SK-N-SH (cell line): ENCODE results near the gene UTF1. TPM values are rescaled to one million over a fixed set of nuclear protein-coding genes. Genes with fewer than 3 reads are reported as not detected.

Experiments
- CTCF ChIA-PET: fragments of 300-600, 350-600 bp; formaldehyde crosslinking; extraction: SDS; loops from one replicate; lab custom pipeline; 2021; lab: Yijun Ruan, JAX
- POLR2A ChIA-PET: fragments of 350-600 bp; sonication (Branson Sonifier 250); formaldehyde crosslinking; extraction: SDS; loops from one replicate; lab custom pipeline; 2020; ENCODE audit warnings: antibody characterized with exemption, inconsistent platforms; lab: Yijun Ruan, JAX
- DNase-seq: peaks from one replicate; pipeline ENCODE4 v3.0.0; 2012
- H2AFZ ChIP-seq: fragments of 200-600 bp; sonication (generic); 2 replicates; pipeline ENCODE4 v1.8.1; 2016; ENCODE audit warnings: antibody characterized with exemption, mild to moderate bottlenecking, low read depth
- H3F3A ChIP-seq: fragments of 200-600 bp; sonication (generic); replicated peaks from 2 replicates; pipeline ENCODE3; 2016; ENCODE audit warnings: antibody characterized with exemption, mild to moderate bottlenecking; ENCODE audit not compliant: insufficient read depth
- H3K27ac ChIP-seq, 2 experiments: fragments of 200-500 bp in 1 of 2; fragments of 200-600 bp in 1 of 2; sonication (Bioruptor generic) in 1 of 2; sonication (generic), shearing (Covaris generic) in 1 of 2; 2 replicates each; pipeline versions ENCODE4 v1.5.1 to v1.6.1; 2014 to 2016; ENCODE audit warnings: low read depth in 2 of 2, inconsistent platforms in 1 of 2, low read length in 1 of 2, mild to moderate bottlenecking in 1 of 2, mixed read lengths in 1 of 2
- H3K27me3 ChIP-seq: fragments of 200-600 bp; sonication (generic), shearing (Covaris generic); 2 replicates; pipeline ENCODE4 v1.6.1; 2016; ENCODE audit warnings: mixed run types; ENCODE audit not compliant: insufficient read depth
- H3K36me3 ChIP-seq, 2 experiments: fragments of 200-500 bp in 1 of 2; fragments of 200-600 bp in 1 of 2; sonication (Bioruptor generic) in 1 of 2; sonication (generic) in 1 of 2; replicated peaks in 1 of 2; 2 replicates each; pipeline versions ENCODE3 to v1.5.1; 2014 to 2016; ENCODE audit warnings: low read length in 1 of 2, mild to moderate bottlenecking in 1 of 2; ENCODE audit not compliant: insufficient read depth in 2 of 2, control insufficient read depth in 1 of 2
- H3K4me1 ChIP-seq, 2 experiments: fragments of 200-500 bp in 1 of 2; fragments of 200-600 bp in 1 of 2; sonication (Bioruptor generic) in 1 of 2; sonication (generic), shearing (Covaris generic) in 1 of 2; 2 replicates each; pipeline versions ENCODE4 v1.5.1 to v1.6.1; 2014 to 2016; ENCODE audit warnings: low read depth in 1 of 2, low read length in 1 of 2, mixed run types in 1 of 2; ENCODE audit not compliant: insufficient read depth in 2 of 2, control insufficient read depth in 1 of 2
- H3K4me2 ChIP-seq: fragments of 200-600 bp; sonication (generic), shearing (Covaris generic); 2 replicates; pipeline ENCODE4 v1.6.1; 2017; ENCODE audit warnings: mixed run types
- H3K4me3 ChIP-seq, 2 experiments: fragments of 200-500 bp in 1 of 2; fragments of 200-600 bp in 1 of 2; sonication (Bioruptor generic) in 1 of 2; sonication (generic), shearing (Covaris generic) in 1 of 2; 2 replicates each; pipeline versions ENCODE4 v1.5.1 to v1.8.1; 2014 to 2016; ENCODE audit warnings: low read depth in 2 of 2, inconsistent platforms in 1 of 2, low read length in 1 of 2, mild to moderate bottlenecking in 1 of 2, mixed read lengths in 1 of 2, moderate library complexity in 1 of 2
- H3K79me2 ChIP-seq: fragments of 200-600 bp; sonication (generic); 2 replicates; pipeline ENCODE4 v1.8.1; 2017; ENCODE audit warnings: mild to moderate bottlenecking; ENCODE audit not compliant: insufficient read depth
- H3K9ac ChIP-seq: fragments of 200-600 bp; sonication (generic); 2 replicates; pipeline ENCODE4 v1.6.1; 2017; ENCODE audit warnings: mixed run types
- H3K9me2 ChIP-seq: fragments of 200-600 bp; sonication (generic); 2 replicates; pipeline ENCODE4 v1.6.1; 2017; ENCODE audit warnings: mixed run types
- H3K9me3 ChIP-seq: fragments of 200-600 bp; sonication (generic); 2 replicates; pipeline ENCODE4 v1.6.1; 2017; ENCODE audit warnings: mixed run types, mild to moderate bottlenecking, moderate library complexity
- H4K20me1 ChIP-seq: fragments of 200-600 bp; sonication (generic); 2 replicates; pipeline ENCODE4 v1.6.1; 2017; ENCODE audit warnings: mild to moderate bottlenecking, mixed run types; ENCODE audit not compliant: insufficient read depth
- ELF1 ChIP-seq: IDR thresholded peaks from 2 replicates; pipeline ENCODE4 v1.4.0; 2012
- EP300 ChIP-seq, 2 experiments: IDR thresholded peaks; 2 replicates each; pipeline versions ENCODE4 v1.4.0 to v1.6.1; 2012; ENCODE audit warnings: borderline replicate concordance in 1 of 2, low read depth in 1 of 2, low read length in 1 of 2
- FOSL2 ChIP-seq: IDR thresholded peaks from 2 replicates; pipeline ENCODE4 v1.4.0; 2012; ENCODE audit warnings: low read depth, mild to moderate bottlenecking, moderate library complexity, borderline replicate concordance
- FOXJ3 ChIP-seq: sonication (generic); formaldehyde crosslinking; IDR thresholded peaks from 2 replicates; pipeline ENCODE4 v1.5.1; 2020; ENCODE audit warnings: mild to moderate bottlenecking, missing genetic modification reagents
- GABPA ChIP-seq: IDR thresholded peaks from 2 replicates; pipeline ENCODE4 v1.4.0; 2012; ENCODE audit warnings: low read depth, mild to moderate bottlenecking
- MEF2A ChIP-seq: IDR thresholded peaks from 2 replicates; pipeline ENCODE4 v1.4.0; 2012; ENCODE audit warnings: low read depth, borderline replicate concordance
- MXI1 ChIP-seq: IDR thresholded peaks from 2 replicates; pipeline ENCODE4 v1.6.1; 2012; ENCODE audit warnings: mild to moderate bottlenecking, low read depth, low read length, improper control_type of control experiment
- POLR2AphosphoS5 ChIP-seq: IDR thresholded peaks from 2 replicates; pipeline ENCODE4 v1.6.1; 2012; ENCODE audit warnings: low read depth, low read length
- RFX5 ChIP-seq: IDR thresholded peaks from 2 replicates; pipeline ENCODE4 v1.6.1; 2012; ENCODE audit warnings: mild to moderate bottlenecking, improper control_type of control experiment, low read length
- SMC3 ChIP-seq: IDR thresholded peaks from 2 replicates; pipeline ENCODE4 v1.6.1; 2012; ENCODE audit warnings: low read depth, low read length, improper control_type of control experiment
- TEAD4 ChIP-seq: IDR thresholded peaks from 2 replicates; pipeline ENCODE4 v1.4.0; 2012; ENCODE audit warnings: mild to moderate bottlenecking, borderline replicate concordance; ENCODE audit not compliant: insufficient read depth
- WGBS: methylation state at CpG from one replicate; pipeline ENCODE4 v1.1.6; 2017; ENCODE audit warnings: low lambda C conversion rate; 5-methylcytosine and 5-hydroxymethylcytosine counted together
- polyA plus RNA-seq, 3 experiments: library from polyadenylated mRNA; depleted of rRNA; stranded (reverse); fragments of >200 nt; gene quantifications; 2 replicates each; pipeline ENCODE4 v1.2.3, GENCODE V29; 2012
- TF ChIP-seq, protein P1 (sequence below): IDR thresholded peaks from 2 replicates; pipeline ENCODE4 v1.4.0; 2012; ENCODE audit warnings: low read depth
- TF ChIP-seq, protein P2 (sequence below): IDR thresholded peaks from 2 replicates; pipeline ENCODE4 v1.4.0; 2012; ENCODE audit warnings: low read depth, borderline replicate concordance

The UTF1 gene
- polyA plus RNA-seq, 1 of the 3 experiments (the other 2 are of a cell fraction) = not detected

DNA sequence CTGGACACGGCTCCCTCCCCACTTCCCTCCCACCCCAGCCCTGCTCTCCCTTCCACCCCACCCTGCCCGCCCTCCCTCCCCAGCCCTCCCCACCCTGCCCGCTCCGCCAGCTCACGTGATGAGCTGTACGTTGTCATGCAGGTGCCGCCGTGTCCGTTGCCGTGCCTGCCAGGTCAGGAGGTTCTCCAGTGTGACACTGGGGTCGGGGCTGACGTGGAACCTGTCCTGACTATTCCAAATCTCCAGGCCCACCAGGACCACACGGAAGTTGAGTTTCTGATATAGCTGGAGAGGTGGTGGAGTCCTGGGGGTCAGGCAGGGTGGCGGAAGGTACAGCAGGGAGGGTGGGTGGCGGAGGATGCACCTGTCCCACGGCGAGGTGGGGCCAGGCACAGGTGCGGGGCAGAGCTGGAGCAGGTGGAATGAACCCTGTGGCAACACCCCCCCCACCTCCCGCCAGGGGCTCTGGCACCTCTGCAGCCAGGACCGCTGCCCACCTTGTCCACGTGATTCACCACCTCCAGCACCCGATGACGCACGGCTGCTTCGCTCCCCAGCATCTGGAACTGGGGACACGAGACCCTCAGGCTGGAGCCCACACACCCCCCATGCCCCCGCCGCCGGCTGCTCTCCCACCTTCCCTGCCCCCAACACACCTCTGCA, 42.4 kb downstream of the UTF1 start:
- no peak overlapping the region for H3K4me3 ChIP-seq
- H3F3A ChIP-seq = no peaks in the 10 kb centered on the region
- no peaks in the 10 kb centered on the region for H3K79me2 ChIP-seq
- no peaks in the 10 kb centered on the region for H3K9me2 ChIP-seq
- H3K27me3 ChIP-seq = no peaks in the 10 kb centered on the region
- no peak overlapping the region for H2AFZ ChIP-seq
- no peak for TF ChIP-seq SMC3
- no peak for TF ChIP-seq GABPA
- DNase-seq = no peak
- H3K9me3 ChIP-seq = no peaks in the 10 kb centered on the region
- no peaks in the 10 kb centered on the region; the same call in 1 of the 2 replicates for H4K20me1 ChIP-seq
- H3K9ac ChIP-seq = no peak overlapping the region
- H3K4me1 ChIP-seq = no peaks in the 10 kb centered on the region; a peak in 1 of 4 replicates
- POLR2A ChIA-PET = no interaction called here
- CTCF ChIA-PET = interaction anchor here (1.5 kb wide), 1 partner anchor 35 kb away, joined by 4 read pairs; no protein-coding TSS in a partner anchor
- H3K27ac ChIP-seq = no peak overlapping the region
- 74% methylated on average over 21 of the region's 29 CpGs for WGBS
- no peaks in the 10 kb centered on the region for H3K36me3 ChIP-seq
- H3K4me2 ChIP-seq = no peak overlapping the region

DNA sequence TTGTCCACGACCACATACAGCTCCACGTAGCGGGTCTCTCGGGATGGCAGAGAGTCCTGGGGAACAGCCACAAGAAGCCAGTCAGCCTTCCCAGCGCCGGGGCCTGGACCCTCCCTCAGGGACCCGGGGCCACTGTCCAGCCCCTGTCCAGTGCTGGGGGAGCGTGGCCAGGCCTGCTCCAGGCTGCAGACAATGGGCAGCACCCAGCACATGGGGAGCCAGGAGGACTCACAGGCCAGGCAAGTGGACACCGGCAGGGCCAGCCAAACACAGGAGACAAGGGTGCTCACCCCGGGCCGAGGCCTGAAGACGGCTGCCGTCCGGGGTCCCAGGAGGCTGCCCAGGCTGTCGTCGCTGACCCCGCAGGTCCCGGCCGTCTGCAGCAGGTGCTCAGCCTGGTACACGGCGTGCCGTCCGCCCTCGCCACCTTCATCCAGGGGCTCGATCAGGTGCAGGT, 43.0 kb downstream of the UTF1 start:
- Histone ChIP-seq H3K9me2 (no peaks in the 10 kb centered on the region), H3K4me3 (no peak overlapping the region), H3K36me3 (peaks cover 0 to under 1% of the 10 kb centered on the region in 2 experiments), H3F3A (no peaks in the 10 kb centered on the region)
- POLR2A ChIA-PET = no interaction called here
- TF ChIP-seq MEF2A = no peak
- TF ChIP-seq EP300 (IDR thresholded peaks at IDR 0.05; ENCODE audit: borderline replicate concordance in 1 of 2, low read depth in 1 of 2, low read length in 1 of 2) = no peak
- TF ChIP-seq, protein P1, sequence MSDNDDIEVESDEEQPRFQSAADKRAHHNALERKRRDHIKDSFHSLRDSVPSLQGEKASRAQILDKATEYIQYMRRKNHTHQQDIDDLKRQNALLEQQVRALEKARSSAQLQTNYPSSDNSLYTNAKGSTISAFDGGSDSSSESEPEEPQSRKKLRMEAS = no peak
- TF ChIP-seq ELF1 = no peak
- TF ChIP-seq RFX5 = no peak
- no peak for TF ChIP-seq MXI1
- no peak for TF ChIP-seq FOXJ3
- TF ChIP-seq, protein P2, sequence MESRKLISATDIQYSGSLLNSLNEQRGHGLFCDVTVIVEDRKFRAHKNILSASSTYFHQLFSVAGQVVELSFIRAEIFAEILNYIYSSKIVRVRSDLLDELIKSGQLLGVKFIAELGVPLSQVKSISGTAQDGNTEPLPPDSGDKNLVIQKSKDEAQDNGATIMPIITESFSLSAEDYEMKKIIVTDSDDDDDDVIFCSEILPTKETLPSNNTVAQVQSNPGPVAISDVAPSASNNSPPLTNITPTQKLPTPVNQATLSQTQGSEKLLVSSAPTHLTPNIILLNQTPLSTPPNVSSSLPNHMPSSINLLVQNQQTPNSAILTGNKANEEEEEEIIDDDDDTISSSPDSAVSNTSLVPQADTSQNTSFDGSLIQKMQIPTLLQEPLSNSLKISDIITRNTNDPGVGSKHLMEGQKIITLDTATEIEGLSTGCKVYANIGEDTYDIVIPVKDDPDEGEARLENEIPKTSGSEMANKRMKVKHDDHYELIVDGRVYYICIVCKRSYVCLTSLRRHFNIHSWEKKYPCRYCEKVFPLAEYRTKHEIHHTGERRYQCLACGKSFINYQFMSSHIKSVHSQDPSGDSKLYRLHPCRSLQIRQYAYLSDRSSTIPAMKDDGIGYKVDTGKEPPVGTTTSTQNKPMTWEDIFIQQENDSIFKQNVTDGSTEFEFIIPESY = no peak
- no peak for TF ChIP-seq TEAD4
- no peak for TF ChIP-seq FOSL2
- no peak for TF ChIP-seq POLR2AphosphoS5
- TF ChIP-seq, all 33 proteins: peak for 0
- CTCF ChIA-PET = interaction anchor here (1.5 kb wide), 1 partner anchor 34 kb away, joined by 4 read pairs; no protein-coding TSS in a partner anchor
- H3K4me2 ChIP-seq = no peak overlapping the region
- no peak overlapping the region for H3K27ac ChIP-seq
- 75% methylated on average over 7 of the region's 25 CpGs for WGBS
- H3K4me1 ChIP-seq = no peaks in the 10 kb centered on the region; a peak in 1 of 4 replicates
- no peaks in the 10 kb centered on the region for H3K79me2 ChIP-seq
- no peaks in the 10 kb centered on the region for H3K27me3 ChIP-seq
- no peak for DNase-seq
- H3K9ac ChIP-seq = no peak overlapping the region
- H4K20me1 ChIP-seq = no peaks in the 10 kb centered on the region; the same call in 1 of the 2 replicates
- H2AFZ ChIP-seq = no peak overlapping the region
- no peaks in the 10 kb centered on the region for H3K9me3 ChIP-seq
